Panc1 (cell line): ENCODE data around the gene GPR141. TPM values are rescaled to one million over a fixed set of nuclear protein-coding genes. Genes with fewer than 3 reads are reported as not detected.

Experiments used
- ATAC-seq: fragments of 200-7000 bp; cut with Tn5 transposase; 2 replicates; pipeline ENCODE4 v1.9.1; 2020; ENCODE audit warnings: mild to moderate bottlenecking, moderate library complexity
- BruUV-seq: library from RNA; stranded (reverse); fragments of 400-500 nt; replicated peaks from 2 replicates; lab custom pipeline; 2021; lab: Mats Ljungman, UMichigan
- CTCF ChIA-PET: fragments of 300-600 bp; sonication (Branson Sonifier 250); formaldehyde crosslinking; loops from one replicate; lab custom pipeline; 2022; ENCODE audit warnings: antibody characterized with exemption; lab: Charles Lee
- POLR2A ChIA-PET: fragments of 300-600 bp; sonication (Branson Sonifier 250); formaldehyde crosslinking; loops from one replicate; lab custom pipeline; 2022; ENCODE audit warnings: antibody characterized with exemption; lab: Charles Lee
- DNase-seq: peaks from one replicate; pipeline ENCODE4 v3.0.0-alpha.2; 2010; ENCODE audit warnings: low read depth, low spot score
- H3K27ac ChIP-seq: 2 replicates; pipeline ENCODE4 v1.5.1; 2011; ENCODE audit warnings: mild to moderate bottlenecking, low read length, inconsistent platforms
- H3K27me3 ChIP-seq: fragments of 200-500 bp; sonication (Bioruptor generic); 2 replicates; pipeline ENCODE4 v1.6.0; 2014; ENCODE audit warnings: low read length, inconsistent platforms; ENCODE audit not compliant: control insufficient read depth, insufficient read depth
- H3K36me3 ChIP-seq: fragments of 200-500 bp; sonication (Bioruptor generic); 2 replicates; pipeline ENCODE4 v1.5.1; 2014; ENCODE audit warnings: inconsistent platforms, mild to moderate bottlenecking, low read length, moderate library complexity; ENCODE audit not compliant: control insufficient read depth, insufficient read depth
- H3K4me1 ChIP-seq: 2 replicates; pipeline ENCODE4 v1.5.1; 2011; ENCODE audit warnings: inconsistent platforms, mild to moderate bottlenecking, low read length, moderate library complexity; ENCODE audit not compliant: control insufficient read depth, insufficient read depth
- H3K4me3 ChIP-seq, 2 experiments: 2 replicates each; pipeline ENCODE4 v1.5.1; 2011 to 2012; ENCODE audit warnings: low read depth in 2 of 2, low read length in 2 of 2, mild to moderate bottlenecking in 2 of 2, inconsistent platforms in 1 of 2, moderate library complexity in 1 of 2
- H3K9me3 ChIP-seq: fragments of 200-500 bp; sonication (Bioruptor generic); 2 replicates; pipeline ENCODE4 v1.5.1; 2014; ENCODE audit warnings: low read depth, mild to moderate bottlenecking, inconsistent platforms, low read length, moderate library complexity; ENCODE audit not compliant: control insufficient read depth, insufficient read depth
- POLR2AphosphoS5 ChIP-seq: IDR thresholded peaks from 2 replicates; pipeline ENCODE4 v1.6.1; 2012; ENCODE audit warnings: mild to moderate bottlenecking, low read depth, low read length, moderate library complexity
- SIN3A ChIP-seq: IDR thresholded peaks from 2 replicates; pipeline ENCODE4 v1.6.1; 2012; ENCODE audit warnings: low read depth, mild to moderate bottlenecking, low read length, moderate library complexity, borderline replicate concordance; ENCODE audit not compliant: insufficient read depth
- TCF7L2 ChIP-seq: IDR thresholded peaks from 2 replicates; pipeline ENCODE4 v1.6.1; 2011; ENCODE audit warnings: mild to moderate bottlenecking, low read depth, low read length, inconsistent platforms
- in situ Hi-C: cut with HindIII; loops from 2 replicates; pipeline ENCODE4 v1.10.0; 2016; ENCODE audit warnings: low sequenced_read_pairs, low pct_unique_long_range_greater_than_20kb
- intact Hi-C: fragments of 100-400 bp; cut with micrococcal nuclease; formaldehyde crosslinking; loops from one replicate; pipeline ENCODE4 v1.10.0; 2022; ENCODE audit not compliant: unreplicated experiment
- total RNA-seq: library from RNA; stranded (reverse); gene quantifications from one replicate; pipeline ENCODE4 v1.2.1, GENCODE V29; 2021; ENCODE audit not compliant: unreplicated experiment
- TF ChIP-seq, protein P1 (sequence below): fragments of 450-650 bp; IDR thresholded peaks from 2 replicates; pipeline ENCODE4 v1.5.1; 2017; ENCODE audit warnings: mild to moderate bottlenecking
- TF ChIP-seq, protein P2 (sequence below), 2 experiments: IDR thresholded peaks; 2 replicates each; pipeline ENCODE4 v1.6.1; 2011 to 2012; ENCODE audit warnings: low read depth in 2 of 2, control low read depth in 1 of 2, low read length in 1 of 2, mild to moderate bottlenecking in 1 of 2, moderate library complexity in 1 of 2; ENCODE audit not compliant: insufficient read depth in 1 of 2

Gene GPR141
- total RNA-seq, 1 experiment from 2014 or later: not detected

DNA sequence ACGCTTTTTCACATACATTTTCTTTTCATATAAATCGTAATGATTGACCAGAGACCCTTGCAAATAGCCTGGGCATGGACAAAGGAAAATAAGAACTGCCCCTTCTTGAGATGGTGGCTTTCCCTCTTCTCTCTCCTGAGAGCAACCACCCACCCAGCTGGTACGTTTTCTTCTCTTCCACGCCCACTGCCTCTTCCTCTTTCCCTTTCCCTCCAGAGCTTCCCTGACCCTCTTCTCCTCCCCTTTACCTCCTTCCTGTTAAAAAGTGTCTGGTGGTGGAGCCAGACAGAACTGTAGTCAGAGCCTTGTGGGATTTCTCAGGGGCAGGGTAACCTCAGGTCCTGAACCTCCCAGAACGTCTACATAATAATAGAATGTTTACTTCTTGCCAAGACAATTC lies 23.2 kb downstream of the GPR141 start:
- Histone ChIP-seq H3K36me3 (no peaks in the 10 kb centered on the region), H3K27ac (no peak overlapping the region), H3K4me3 (no peak overlapping the region), H3K27me3 (no peaks in the 10 kb centered on the region), H3K4me1 (no peaks in the 10 kb centered on the region), H3K9me3 (no peaks in the 10 kb centered on the region)
- DNase-seq (no peak), ATAC-seq (no peak)
- TF ChIP-seq, protein P1, sequence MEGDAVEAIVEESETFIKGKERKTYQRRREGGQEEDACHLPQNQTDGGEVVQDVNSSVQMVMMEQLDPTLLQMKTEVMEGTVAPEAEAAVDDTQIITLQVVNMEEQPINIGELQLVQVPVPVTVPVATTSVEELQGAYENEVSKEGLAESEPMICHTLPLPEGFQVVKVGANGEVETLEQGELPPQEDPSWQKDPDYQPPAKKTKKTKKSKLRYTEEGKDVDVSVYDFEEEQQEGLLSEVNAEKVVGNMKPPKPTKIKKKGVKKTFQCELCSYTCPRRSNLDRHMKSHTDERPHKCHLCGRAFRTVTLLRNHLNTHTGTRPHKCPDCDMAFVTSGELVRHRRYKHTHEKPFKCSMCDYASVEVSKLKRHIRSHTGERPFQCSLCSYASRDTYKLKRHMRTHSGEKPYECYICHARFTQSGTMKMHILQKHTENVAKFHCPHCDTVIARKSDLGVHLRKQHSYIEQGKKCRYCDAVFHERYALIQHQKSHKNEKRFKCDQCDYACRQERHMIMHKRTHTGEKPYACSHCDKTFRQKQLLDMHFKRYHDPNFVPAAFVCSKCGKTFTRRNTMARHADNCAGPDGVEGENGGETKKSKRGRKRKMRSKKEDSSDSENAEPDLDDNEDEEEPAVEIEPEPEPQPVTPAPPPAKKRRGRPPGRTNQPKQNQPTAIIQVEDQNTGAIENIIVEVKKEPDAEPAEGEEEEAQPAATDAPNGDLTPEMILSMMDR: no peak
- TF ChIP-seq, protein P2, sequence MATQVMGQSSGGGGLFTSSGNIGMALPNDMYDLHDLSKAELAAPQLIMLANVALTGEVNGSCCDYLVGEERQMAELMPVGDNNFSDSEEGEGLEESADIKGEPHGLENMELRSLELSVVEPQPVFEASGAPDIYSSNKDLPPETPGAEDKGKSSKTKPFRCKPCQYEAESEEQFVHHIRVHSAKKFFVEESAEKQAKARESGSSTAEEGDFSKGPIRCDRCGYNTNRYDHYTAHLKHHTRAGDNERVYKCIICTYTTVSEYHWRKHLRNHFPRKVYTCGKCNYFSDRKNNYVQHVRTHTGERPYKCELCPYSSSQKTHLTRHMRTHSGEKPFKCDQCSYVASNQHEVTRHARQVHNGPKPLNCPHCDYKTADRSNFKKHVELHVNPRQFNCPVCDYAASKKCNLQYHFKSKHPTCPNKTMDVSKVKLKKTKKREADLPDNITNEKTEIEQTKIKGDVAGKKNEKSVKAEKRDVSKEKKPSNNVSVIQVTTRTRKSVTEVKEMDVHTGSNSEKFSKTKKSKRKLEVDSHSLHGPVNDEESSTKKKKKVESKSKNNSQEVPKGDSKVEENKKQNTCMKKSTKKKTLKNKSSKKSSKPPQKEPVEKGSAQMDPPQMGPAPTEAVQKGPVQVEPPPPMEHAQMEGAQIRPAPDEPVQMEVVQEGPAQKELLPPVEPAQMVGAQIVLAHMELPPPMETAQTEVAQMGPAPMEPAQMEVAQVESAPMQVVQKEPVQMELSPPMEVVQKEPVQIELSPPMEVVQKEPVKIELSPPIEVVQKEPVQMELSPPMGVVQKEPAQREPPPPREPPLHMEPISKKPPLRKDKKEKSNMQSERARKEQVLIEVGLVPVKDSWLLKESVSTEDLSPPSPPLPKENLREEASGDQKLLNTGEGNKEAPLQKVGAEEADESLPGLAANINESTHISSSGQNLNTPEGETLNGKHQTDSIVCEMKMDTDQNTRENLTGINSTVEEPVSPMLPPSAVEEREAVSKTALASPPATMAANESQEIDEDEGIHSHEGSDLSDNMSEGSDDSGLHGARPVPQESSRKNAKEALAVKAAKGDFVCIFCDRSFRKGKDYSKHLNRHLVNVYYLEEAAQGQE (IDR thresholded peaks at IDR 0.05; ENCODE audit: insufficient read depth in 1 of 2, low read depth in 2 of 2, low read length in 1 of 2): no peak
- TF ChIP-seq SIN3A (no peak), POLR2AphosphoS5 (no peak), TCF7L2 (no peak)
- in situ Hi-C loops: no loop called here
- ChIA-PET CTCF (no interaction called here), POLR2A (no interaction called here)
- no TSS peak for BruUV-seq
- intact Hi-C loops: no loop called here

DNA sequence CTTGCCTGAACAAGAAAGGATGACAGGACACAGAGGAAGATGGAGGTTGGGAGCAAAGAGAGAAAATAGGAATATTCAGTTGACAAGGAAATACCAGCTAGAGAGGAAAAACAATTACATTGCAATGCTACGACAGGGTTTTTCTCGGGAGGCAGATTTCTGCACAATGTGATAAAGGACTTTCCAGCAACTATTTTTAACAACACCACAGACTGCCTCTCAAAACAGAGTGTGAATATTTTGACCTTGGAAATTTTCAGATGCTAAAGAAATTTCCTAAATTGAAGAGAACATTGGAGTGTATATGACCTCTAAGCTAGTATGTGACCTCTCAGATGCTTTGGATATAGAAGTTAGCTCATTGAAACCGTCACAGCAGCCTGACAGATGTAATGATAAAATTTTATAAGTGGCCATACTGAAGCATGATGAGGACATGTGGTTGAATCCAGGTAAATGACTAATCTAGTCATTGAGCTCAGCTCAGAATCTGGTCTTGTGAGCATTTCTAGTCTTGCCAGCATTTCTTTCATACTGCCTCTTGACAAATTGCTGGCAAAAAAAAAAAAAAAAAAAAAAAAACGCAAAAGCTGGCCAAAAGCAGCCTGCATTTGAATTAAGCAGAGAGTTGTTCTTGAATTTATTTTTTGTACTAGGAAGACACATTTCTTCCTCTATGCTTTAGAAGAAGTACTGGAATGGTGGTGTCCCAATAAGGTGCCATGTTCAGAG lies 24.4 kb downstream of the GPR141 start:
- H3K36me3 ChIP-seq: no peaks in the 10 kb centered on the region
- intact Hi-C loops: no loop called here
- H3K27ac ChIP-seq: no peak overlapping the region
- BruUV-seq: no TSS peak
- H3K4me1 ChIP-seq: no peaks in the 10 kb centered on the region
- TF ChIP-seq, protein P2 (IDR thresholded peaks at IDR 0.05; ENCODE audit: insufficient read depth in 1 of 2, low read depth in 2 of 2, low read length in 1 of 2): no peak
- no peak for TF ChIP-seq TCF7L2
- TF ChIP-seq SIN3A: no peak
- TF ChIP-seq, protein P1: no peak
- TF ChIP-seq POLR2AphosphoS5: no peak
- no peak overlapping the region for H3K4me3 ChIP-seq
- DNase-seq (no peak), ATAC-seq (no peak)
- H3K27me3 ChIP-seq: no peaks in the 10 kb centered on the region
- CTCF ChIA-PET: no interaction called here
- POLR2A ChIA-PET: no interaction called here
- in situ Hi-C loops: no loop called here
- H3K9me3 ChIP-seq: no peaks in the 10 kb centered on the region
